GM21576 (cell line): ENCODE data around the gene ABHD16B.
A peak's percentile ranks its signal among the peaks of the same experiment; 100 is the strongest.
"Not testable (repeated sequence)": the region's sequence is repeated elsewhere in the genome, so short reads cannot be mapped to it uniquely, and the experiment has no call there.

ENCODE experiments used
- ATAC-seq: cut with Tn5 transposase; IDR thresholded peaks from one replicate; pipeline ENCODE4 v1.9.1; 2021; ENCODE audit warnings: mild to moderate bottlenecking, moderate library complexity; ENCODE audit not compliant: unreplicated experiment

Gene ABHD16B

GRCh38 chr20:63854766-63855362, 6.4 kb upstream of the ABHD16B start:
- no peak for ATAC-seq

DNA sequence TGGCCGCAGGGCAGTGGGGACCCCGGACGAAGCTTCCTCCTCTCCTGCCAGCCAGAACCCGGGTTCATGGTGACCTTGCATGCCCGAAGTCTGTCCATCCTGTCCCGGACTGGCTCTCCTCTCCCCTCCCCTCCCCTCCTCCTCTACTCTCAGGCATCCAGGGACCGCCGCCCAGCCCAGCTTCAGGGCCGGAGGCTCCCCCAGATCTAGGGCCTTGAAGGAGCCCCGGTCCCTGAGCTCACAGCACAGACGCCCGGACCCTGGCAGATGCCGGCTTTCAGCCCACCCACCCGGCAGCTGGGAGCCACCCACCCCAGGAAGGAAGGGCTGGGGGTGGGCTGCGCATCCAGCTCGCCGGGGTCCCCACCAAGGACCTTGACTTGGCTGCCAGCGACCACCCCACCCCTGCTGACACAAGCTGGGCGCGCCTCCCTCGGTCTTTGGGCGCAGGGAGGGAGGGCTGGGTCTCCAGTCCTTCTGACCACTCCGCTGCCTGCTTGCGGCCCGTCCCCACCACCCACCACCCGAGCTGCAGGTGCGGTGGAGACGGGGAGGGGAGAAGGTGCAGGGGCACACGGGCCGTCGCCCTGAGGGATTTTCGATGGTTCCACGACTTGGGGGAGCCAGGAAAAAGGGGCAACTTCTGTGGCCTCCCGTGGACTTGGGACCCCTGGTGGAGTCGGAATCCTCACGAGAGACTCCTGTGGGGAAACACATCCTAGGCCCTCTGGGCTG, 5.8 kb upstream of the ABHD16B start:
- ATAC-seq: no peak

DNA sequence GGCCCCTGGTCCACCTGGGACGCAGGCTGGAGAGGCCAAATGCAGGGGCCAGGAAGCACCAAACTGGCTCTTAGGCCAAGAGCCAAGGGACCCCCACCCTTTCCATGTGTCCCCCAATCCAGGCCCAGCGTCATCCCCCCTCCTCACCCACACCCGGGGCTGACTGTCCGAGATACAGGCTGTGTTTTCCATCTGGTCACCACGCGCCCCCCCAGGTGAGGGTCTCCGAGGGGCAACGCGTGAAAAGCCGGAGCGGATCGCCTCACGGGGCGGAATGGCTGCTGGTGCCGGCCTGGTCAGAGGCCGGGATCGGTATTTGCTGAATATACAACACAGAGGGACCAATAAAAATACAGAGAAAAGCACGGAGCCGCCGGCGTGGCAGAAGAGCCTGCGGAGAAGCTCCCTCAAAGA, 5.2 kb upstream of the ABHD16B start:
- ATAC-seq: no peak

DNA sequence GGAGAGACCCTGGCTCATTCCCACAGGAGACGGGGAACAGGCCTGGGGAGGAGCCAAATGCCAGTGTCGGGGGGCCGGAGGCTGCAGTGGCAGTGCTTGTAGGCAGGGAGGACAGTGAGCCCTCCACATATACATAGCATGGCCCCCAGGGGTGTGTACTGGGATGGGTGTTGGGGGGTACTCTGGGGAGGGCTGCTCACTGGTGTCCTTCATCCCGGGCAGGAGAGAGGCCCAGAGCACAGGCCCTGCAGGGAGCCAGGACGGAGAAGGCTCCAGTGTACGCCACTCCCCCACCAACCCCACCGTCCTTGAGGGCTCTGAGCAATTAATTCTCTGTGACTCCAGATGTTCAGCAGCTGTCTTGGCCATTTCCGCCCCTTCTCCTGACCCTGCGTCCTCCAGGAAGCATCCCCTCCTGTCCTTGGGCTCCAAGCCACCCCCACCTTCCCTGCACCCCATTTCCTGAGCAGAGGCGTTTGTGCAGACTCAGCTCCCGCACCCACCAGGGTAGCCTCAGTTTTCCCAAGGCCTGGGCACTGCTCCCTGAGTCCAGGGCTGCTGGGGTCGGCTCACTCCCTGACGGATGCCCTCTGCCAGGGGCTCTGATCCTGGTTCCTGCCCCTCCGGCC, 3.4 kb upstream of the ABHD16B start:
- ATAC-seq: no peak

DNA sequence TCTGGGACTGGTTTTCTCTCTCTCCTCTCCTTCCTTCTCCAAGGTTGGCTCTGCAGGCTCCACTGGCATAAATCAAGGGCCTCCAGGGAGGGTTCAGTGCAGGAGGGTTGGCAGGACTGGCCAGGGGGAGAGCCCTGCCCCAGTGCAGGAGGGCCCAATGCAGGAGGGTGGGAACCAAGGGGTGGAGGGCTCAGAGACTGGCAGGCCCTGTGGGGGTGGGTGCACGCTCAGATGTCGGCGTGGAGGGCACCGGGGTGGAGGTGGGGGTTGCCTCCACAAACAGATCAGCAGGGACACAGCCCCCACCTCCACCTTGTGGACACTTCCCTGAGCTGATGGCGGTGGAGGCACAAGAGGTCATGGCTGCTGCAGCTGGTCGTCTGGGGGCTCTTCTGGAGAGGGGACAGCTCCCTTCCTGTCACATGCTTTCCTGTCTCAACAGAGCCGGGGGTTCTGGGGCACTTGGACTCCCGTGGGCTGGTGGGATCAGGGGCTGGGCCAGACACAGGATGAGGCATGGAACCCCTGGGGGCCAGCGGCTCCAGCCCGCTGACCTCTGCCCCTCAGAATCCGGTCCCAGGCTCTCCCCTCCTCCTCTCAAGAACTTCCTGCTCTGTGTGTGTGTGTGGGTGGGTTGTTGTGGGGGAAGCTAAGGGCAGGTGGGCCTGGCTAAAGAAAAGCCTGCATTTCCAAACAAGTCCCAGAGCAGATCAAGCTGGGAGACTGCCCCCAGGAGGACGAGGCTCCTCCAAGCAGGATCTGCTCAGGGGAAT, 2.7 kb upstream of the ABHD16B start:
- ATAC-seq: no peak

GRCh38 chr20:63859166-63859699, 2.1 kb upstream of the ABHD16B start:
- ATAC-seq: no peak

GRCh38 chr20:63860325-63861051, 810 bp upstream of the ABHD16B start:
- no peak for ATAC-seq

- no peak for ATAC-seq
These were observed 943 bp downstream of the ABHD16B start for GRCh38 chr20:63861981-63862901.

DNA sequence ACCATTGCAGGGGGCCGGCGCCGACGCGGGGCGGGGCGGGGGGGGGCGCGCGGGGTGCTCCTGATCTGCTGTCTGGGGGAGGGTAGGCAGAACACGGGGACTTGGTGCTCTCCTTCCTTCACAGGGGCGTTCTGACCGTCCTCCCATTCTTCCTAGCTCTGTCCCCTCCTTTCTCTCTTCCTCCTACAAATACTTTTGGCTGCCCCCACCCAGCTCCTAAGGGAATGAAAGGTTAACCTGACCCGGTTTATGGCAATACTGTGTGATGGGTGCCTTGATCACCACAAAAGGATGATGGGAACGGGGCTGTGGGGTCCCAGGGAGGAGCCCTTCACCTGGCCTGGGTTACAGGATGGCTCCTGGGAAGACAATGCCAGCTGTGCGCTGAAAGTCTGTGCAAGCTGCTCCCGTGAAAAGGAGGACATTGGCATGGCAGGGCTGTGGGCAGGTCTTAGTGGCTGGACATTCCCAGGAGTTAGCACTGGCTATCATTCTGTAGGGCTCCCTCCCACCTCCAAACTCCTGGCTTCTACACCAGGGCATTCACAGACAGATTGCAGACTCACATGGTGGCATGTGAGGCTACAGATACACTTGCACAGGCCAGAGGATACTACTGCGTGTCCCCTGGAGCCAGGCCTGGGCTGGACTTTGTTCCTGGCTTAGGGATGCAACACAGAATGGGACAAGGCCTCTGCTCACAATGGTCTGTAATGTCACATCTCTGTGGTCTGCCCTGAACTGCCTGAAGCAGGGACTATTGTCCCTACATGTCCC, 1.9 kb downstream of the ABHD16B start:
- no peak for ATAC-seq

DNA sequence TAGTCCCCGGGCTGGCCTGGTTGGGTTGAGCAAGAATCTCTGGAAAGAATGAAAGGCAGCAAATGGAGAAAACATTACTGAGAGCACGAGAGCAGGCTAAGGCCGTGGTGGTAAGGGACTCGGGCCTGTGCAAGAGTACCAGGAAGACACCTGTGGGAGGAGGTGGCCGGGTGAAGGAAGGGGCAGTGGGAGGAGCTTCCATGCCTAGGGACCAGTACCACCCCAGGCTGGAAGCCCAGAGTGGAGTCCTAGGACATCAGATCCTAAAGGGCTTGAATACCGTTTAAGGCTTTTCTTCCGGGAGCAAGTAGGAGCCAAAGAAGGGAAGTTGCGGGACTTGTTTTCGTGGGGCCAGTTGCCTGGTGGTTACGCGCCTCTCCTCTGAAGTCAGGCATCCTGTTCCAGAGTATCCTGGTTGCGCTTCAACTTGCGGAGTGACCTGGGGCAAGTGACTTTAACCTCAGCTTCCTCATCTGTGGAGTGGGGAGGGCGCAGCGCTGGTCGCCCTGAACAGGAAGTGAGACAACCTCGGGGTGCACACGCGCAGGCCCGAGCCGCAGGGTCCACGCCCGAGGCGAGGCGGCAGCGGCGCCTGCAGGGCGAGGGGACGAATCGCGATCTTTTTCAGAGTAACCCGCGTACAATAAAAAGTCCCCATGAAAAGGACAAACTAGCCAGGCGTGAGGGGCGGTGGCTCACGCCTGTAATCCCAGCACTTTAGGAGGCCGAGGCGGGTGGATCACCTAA, 2.7 kb downstream of the ABHD16B start:
- ATAC-seq: peak; percentile 56

- ATAC-seq: no peak
These were observed 3.3 kb downstream of the ABHD16B start for GRCh38 chr20:63864545-63864977.

DNA sequence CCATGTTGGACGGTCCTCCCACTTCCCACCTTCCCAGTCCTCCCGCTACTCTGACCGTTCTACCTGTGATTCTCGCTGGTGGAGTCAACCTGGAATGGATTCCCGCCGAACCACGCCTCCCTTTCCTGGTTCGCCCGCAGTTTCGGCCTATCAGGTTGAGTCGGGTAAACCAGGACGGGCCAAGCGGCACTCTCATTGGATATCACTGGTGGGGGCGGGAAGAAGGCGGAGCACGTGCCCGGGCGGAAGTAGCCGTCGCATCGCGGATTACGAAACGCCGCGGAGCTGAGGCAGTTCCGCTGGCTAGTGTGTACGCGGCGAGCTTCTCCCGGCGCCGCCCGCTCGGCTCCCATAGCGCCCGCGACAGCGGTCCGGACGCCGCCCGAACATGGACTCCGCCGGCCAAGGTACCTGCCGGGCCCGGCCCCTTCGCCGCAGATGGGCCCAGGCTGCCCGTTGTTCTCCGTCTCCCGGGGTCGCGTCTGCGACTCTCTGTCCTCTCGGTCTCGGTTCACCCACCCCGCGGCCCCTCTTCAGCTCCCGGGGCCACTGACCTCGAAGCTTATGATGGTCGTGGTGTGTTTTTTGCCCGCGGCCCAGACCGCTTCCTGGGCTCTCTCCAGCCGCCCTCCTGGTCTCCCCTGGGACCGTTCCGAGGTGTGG, 3.8 kb downstream of the ABHD16B start, which contains the start of gene TPD52L2:
TPD52L2 (plus strand) TSS at position 293 of the 663 bp plus-strand sequence; CDS start at position 389, 96 bp downstream.
- peak; percentile 65 for ATAC-seq

GRCh38 chr20:63867042-63867441, 5.7 kb downstream of the ABHD16B start:
- not testable (repeated sequence) for ATAC-seq

DNA sequence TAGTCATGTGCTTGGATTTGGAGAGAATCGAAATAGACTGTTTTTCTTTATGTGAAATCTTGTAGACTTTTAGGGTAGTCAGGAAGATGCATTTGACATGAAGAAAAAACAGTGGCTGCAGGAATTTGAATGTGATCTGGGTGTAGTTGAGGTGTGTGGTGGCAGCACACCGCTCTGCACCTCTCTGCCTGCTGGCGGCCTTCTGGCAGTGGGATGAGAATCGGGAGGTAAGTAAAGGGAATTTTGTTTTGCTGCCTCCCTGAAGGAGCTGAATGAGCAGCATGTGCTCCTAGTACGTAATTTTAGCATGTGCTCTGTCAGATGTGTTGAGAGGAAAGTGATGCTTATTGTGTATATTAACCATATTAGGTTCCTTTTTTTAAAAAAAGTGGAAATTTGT, 7.0 kb downstream of the ABHD16B start:
- no peak for ATAC-seq

DNA sequence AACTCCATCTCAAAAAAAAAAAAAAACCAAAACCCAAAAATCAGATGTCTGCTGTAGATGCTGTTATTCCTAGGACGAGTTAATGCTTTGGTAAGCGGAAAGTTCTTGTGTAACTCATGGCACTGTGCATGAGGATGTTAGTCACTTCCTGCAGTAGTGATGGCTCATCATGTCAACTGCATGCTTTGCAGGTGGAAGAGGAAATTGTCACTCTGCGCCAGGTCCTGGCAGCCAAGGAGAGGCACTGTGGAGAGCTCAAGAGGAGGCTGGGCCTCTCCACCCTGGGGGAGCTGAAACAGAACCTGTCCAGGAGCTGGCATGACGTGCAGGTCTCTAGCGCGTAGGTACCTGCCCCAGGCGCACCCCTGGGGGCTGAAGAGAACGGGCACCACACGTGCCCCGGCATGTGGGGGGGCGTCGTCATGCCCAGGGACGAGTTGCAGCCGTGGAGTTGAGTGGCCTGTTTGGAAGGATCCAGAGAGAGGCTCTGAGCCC, 12.2 kb downstream of the ABHD16B start:
- ATAC-seq: no peak

GRCh38 chr20:63874241-63874640, 12.9 kb downstream of the ABHD16B start:
- ATAC-seq: not testable (repeated sequence)

DNA sequence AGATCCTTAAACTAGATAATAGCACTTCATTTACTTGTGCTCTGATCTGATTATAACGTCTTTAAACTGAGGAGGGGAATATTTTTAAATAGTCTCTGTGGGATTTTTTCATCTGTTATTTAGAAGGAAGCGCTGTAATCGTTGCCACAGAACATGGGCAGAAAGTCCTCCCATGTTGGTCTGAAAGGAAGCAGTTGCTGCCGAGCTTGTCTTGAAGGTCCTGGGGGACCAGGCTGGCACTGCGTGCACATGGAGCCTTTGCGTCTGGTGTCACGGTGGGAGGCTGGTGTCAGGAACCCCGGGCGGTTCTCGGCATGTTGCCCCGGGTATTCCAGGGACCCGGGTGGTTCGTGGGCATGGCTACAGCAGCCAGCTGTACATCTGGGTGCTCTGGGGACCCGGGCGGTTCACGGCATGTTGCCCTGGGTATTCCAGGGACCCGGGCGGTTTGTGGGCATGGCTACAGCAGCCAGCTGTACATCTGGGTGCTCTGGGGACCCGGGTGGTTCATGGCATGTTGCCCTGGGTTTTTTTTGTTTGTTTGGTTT, 15.3 kb downstream of the ABHD16B start:
- no peak for ATAC-seq
